ENCODE data around the gene HSD17B8.

HSD17B8 gene

DNA sequence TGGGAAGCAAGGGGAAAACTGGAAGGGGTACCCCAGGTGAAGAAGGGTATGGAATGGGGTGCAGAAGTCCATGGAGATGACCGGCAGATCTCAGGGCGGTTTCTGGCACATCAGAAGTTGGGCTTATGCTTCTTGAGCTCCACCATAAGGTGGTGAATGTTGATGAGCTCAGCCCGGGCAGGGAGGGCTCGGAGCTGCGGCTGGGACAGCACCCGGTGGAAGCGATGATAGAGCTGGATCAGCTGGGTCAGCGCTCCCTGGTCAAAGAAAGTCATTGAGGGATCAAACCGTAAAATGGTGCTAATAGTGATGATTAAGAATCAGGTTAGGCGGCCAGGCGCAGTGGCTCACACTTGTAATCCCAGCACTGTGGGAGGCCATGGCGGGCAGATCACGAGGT lies 46.3 kb downstream of the HSD17B8 start:
- no peaks in the 10 kb centered on the region for H3K9me2 ChIP-seq (replicated peaks; ENCODE audit: control insufficient read depth, low read length)
- peak overlapping the region; percentile 73; the same call in 1 of the 2 replicates for H3K4me3 ChIP-seq (ENCODE audit: low read length)
- no peaks in the 10 kb centered on the region for H3K9me3 ChIP-seq (ENCODE audit: control insufficient read depth, insufficient read depth, low read length)
- H3F3A ChIP-seq (ENCODE audit: control insufficient read depth, insufficient read depth) = peaks cover 8% of the 10 kb centered on the region
- H3K27me3 ChIP-seq (ENCODE audit: control insufficient read depth, low read length) = no peaks in the 10 kb centered on the region
- TF ChIP-seq, protein P1, sequence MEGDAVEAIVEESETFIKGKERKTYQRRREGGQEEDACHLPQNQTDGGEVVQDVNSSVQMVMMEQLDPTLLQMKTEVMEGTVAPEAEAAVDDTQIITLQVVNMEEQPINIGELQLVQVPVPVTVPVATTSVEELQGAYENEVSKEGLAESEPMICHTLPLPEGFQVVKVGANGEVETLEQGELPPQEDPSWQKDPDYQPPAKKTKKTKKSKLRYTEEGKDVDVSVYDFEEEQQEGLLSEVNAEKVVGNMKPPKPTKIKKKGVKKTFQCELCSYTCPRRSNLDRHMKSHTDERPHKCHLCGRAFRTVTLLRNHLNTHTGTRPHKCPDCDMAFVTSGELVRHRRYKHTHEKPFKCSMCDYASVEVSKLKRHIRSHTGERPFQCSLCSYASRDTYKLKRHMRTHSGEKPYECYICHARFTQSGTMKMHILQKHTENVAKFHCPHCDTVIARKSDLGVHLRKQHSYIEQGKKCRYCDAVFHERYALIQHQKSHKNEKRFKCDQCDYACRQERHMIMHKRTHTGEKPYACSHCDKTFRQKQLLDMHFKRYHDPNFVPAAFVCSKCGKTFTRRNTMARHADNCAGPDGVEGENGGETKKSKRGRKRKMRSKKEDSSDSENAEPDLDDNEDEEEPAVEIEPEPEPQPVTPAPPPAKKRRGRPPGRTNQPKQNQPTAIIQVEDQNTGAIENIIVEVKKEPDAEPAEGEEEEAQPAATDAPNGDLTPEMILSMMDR (IDR thresholded peaks at IDR 0.05; ENCODE audit: low read depth, low read length, poor library complexity, severe bottlenecking) = no peak
- TF ChIP-seq EZH2phosphoT487 (IDR thresholded peaks at IDR 0.05; ENCODE audit: borderline replicate concordance, low read length) = no peak
- peaks cover 14% of the 10 kb centered on the region for H3K36me3 ChIP-seq (ENCODE audit: control insufficient read depth, low read length)
- H3K4me2 ChIP-seq (ENCODE audit: low read length) = peak overlapping the region; percentile 92; the same call in 1 of the 2 replicates
- H3K79me2 ChIP-seq (ENCODE audit: control insufficient read depth, low read length) = peaks cover 8% of the 10 kb centered on the region
- no peaks in the 10 kb centered on the region for H4K20me1 ChIP-seq (ENCODE audit: control insufficient read depth, insufficient read depth, low read depth, low read length)
- H3K4me1 ChIP-seq (ENCODE audit: control insufficient read depth, low read length) = peaks cover 23% of the 10 kb centered on the region
- H3K27ac ChIP-seq (ENCODE audit: low read depth, low read length) = no peak overlapping the region

DNA sequence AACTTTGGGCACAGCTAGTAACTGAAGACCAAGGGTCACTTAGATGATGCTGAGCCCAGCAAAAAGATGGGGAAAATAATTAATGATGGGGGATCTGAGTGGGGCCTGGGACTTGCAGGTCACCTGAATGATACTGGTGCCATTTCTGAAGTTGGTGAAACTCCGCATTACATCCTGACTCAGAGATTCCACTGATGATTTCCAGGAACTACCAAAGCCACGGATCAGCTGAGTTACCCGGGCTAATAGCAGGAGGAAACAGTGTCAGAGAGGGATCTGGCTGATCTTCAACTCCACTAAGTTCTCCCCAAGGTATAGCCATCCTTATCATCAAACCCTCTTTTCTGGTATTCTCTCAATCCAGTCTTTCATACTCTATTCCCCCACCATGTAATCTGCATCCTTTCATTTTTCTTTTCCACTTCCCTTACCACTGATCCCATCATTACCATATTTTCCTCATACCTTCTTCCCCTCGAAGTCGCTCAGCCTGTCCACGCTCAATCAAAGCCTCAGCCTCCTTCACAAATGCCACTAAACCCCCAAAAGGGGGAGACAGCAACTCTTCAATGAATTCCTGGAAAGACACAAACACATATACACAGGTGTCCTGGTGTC lies 47.0 kb downstream of the HSD17B8 start:
- Histone ChIP-seq H3K36me3 (ENCODE audit: control insufficient read depth, low read length) (peaks cover 14% of the 10 kb centered on the region), H3K9me2 (replicated peaks; ENCODE audit: control insufficient read depth, low read length) (no peaks in the 10 kb centered on the region), H3K27me3 (ENCODE audit: control insufficient read depth, low read length) (no peaks in the 10 kb centered on the region), H3K4me3 (ENCODE audit: low read length) (no peak overlapping the region), H3K4me2 (ENCODE audit: low read length) (no peak overlapping the region), H3K9me3 (ENCODE audit: control insufficient read depth, insufficient read depth, low read length) (no peaks in the 10 kb centered on the region), H3K27ac (ENCODE audit: low read depth, low read length) (no peak overlapping the region), H3F3A (ENCODE audit: control insufficient read depth, insufficient read depth) (peaks cover 8% of the 10 kb centered on the region), H3K4me1 (ENCODE audit: control insufficient read depth, low read length) (peaks cover 23% of the 10 kb centered on the region), H3K79me2 (ENCODE audit: control insufficient read depth, low read length) (peaks cover 8% of the 10 kb centered on the region), H4K20me1 (ENCODE audit: control insufficient read depth, insufficient read depth, low read depth, low read length) (no peaks in the 10 kb centered on the region)
- TF ChIP-seq, protein P1 (IDR thresholded peaks at IDR 0.05; ENCODE audit: low read depth, low read length, poor library complexity, severe bottlenecking) = no peak
- no peak for TF ChIP-seq EZH2phosphoT487 (IDR thresholded peaks at IDR 0.05; ENCODE audit: borderline replicate concordance, low read length)

DNA sequence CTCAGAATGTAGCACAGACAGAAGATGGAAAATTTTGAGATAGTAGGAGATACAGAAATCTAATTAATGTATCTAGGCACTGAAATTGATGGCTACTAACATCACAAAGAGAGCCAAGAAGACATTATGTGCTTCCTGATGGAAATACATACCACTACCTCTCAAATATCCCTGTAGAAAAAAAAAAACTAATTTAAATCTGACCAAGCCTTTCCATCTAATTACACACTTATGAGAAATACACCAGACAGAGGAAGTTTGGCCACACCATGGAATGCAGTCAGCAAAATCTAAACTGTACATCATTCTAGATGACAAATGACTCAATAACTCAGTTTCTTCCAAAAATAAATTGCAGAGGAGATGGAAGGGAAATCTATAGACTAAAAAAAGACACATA lies 48.3 kb downstream of the HSD17B8 start:
- no peak overlapping the region for H3K4me2 ChIP-seq (ENCODE audit: low read length)
- H3K9me3 ChIP-seq (ENCODE audit: control insufficient read depth, insufficient read depth, low read length) = no peaks in the 10 kb centered on the region
- H4K20me1 ChIP-seq (ENCODE audit: control insufficient read depth, insufficient read depth, low read depth, low read length) = no peaks in the 10 kb centered on the region
- peaks cover 8% of the 10 kb centered on the region for H3F3A ChIP-seq (ENCODE audit: control insufficient read depth, insufficient read depth)
- H3K27ac ChIP-seq (ENCODE audit: low read depth, low read length) = no peak overlapping the region
- peaks cover 23% of the 10 kb centered on the region for H3K4me1 ChIP-seq (ENCODE audit: control insufficient read depth, low read length)
- H3K4me3 ChIP-seq (ENCODE audit: low read length) = no peak overlapping the region
- no peak for TF ChIP-seq EZH2phosphoT487 (IDR thresholded peaks at IDR 0.05; ENCODE audit: borderline replicate concordance, low read length)
- TF ChIP-seq, protein P1 (IDR thresholded peaks at IDR 0.05; ENCODE audit: low read depth, low read length, poor library complexity, severe bottlenecking) = no peak
- H3K79me2 ChIP-seq (ENCODE audit: control insufficient read depth, low read length) = peaks cover 8% of the 10 kb centered on the region
- no peaks in the 10 kb centered on the region for H3K9me2 ChIP-seq (replicated peaks; ENCODE audit: control insufficient read depth, low read length)
- peaks cover 14% of the 10 kb centered on the region for H3K36me3 ChIP-seq (ENCODE audit: control insufficient read depth, low read length)
- no peaks in the 10 kb centered on the region for H3K27me3 ChIP-seq (ENCODE audit: control insufficient read depth, low read length)

Data from DOHH2 (cell line).